Ovary (tissue), 9 donors: ENCODE results near the gene ADGRL1. TPM values are rescaled to one million over a fixed set of nuclear protein-coding genes. Genes with fewer than 3 reads are reported as not detected.
"Not testable (repeated sequence)": the region's sequence is repeated elsewhere in the genome, so short reads cannot be mapped to it uniquely, and the experiment has no call there.

Source experiments
- DNase-seq, 5 donors: peaks; one replicate each; pipeline ENCODE4 v3.0.0-alpha.2; 2019 to 2020
- H3K27ac ChIP-seq, 2 donors: fragments of 200-600 bp; one replicate each; pipeline versions ENCODE4 v1.5.1 to v1.8.0; 2019 to 2022
- H3K27me3 ChIP-seq: fragments of 200-600 bp; one replicate; pipeline ENCODE4 v1.8.0; 2022
- H3K36me3 ChIP-seq: fragments of 200-600 bp; sonication (generic); one replicate; pipeline ENCODE4 v1.5.1; 2019
- H3K4me1 ChIP-seq: one replicate; pipeline ENCODE4 v1.8.1; 2013; ENCODE audit warnings: mild to moderate bottlenecking, moderate library complexity; ENCODE audit not compliant: insufficient read depth
- H3K4me3 ChIP-seq: fragments of 200-600 bp; sonication (generic); one replicate; pipeline ENCODE4 v1.5.1; 2017
- H3K9me3 ChIP-seq, 2 donors: fragments of 200-600 bp in 1 of 2; sonication (generic) in 1 of 2; one replicate each; pipeline versions ENCODE4 v1.5.1 to v1.8.1; 2013 to 2019; ENCODE audit warnings: mild to moderate bottlenecking in 1 of 2, moderate library complexity in 1 of 2
- EP300 ChIP-seq: sonication (generic); formaldehyde crosslinking; IDR thresholded peaks from one replicate; pipeline ENCODE4 v1.6.1; 2017; ENCODE audit warnings: antibody characterized with exemption
- POLR2A ChIP-seq: fragments of 450-650 bp; IDR thresholded peaks from one replicate; pipeline ENCODE4 v1.6.1; 2017; ENCODE audit warnings: antibody characterized with exemption, mild to moderate bottlenecking, moderate library complexity
- WGBS, 3 donors: extraction: QIAGEN DNeasy Blood & Tissue Kit in 1 of 3; methylation state at CpG; one replicate each; pipeline versions ENCODE4 v1.1.5 to v1.1.7; 2013 to 2017; 5-methylcytosine and 5-hydroxymethylcytosine counted together
- intact Hi-C, 4 donors: fragments of 100-400 bp; cut with DNase I; formaldehyde crosslinking; loops; one replicate each; pipeline versions ENCODE4 v1.11.0 to v1.15.1; 2022 to 2023
- polyA plus RNA-seq, 2 donors: library from polyadenylated mRNA; stranded (reverse); fragments of 200-250 nt in 1 of 2; fragments of 350-450 nt in 1 of 2; fragmentation: Illumina TruSeq in 1 of 2; extraction: RNeasy Lipid Tissue Mini Kit (QIAGEN cat#74804) in 1 of 2; gene quantifications; one replicate each; pipeline ENCODE4 v1.2.3, GENCODE V29; 2013 to 2014
- total RNA-seq, 7 donors: library from RNA; depleted of rRNA in 2 of 7; stranded (reverse); fragments of >200 nt in 2 of 7; fragmentation: NEBNext Ultra II Directional in 3 of 7; extraction: Animal tissue kit (Norgen Biotek cat#: 25700) in 3 of 7; gene quantifications; one replicate each; pipeline versions ENCODE4 v1.1.0 to v1.2.4, GENCODE V29; 2016 to 2023
- TF ChIP-seq, protein P1 (sequence below), 3 donors: fragments of 450-650 bp in 2 of 3; fragments of 200-600 bp in 1 of 3; IDR thresholded peaks; one replicate each; pipeline versions ENCODE4 v1.5.1 to v1.8.0; 2016 to 2022; ENCODE audit warnings: antibody characterized with exemption in 3 of 3, mild to moderate bottlenecking in 1 of 3
- donor health status: DM: no; HTN: no; CAD: no; lungs with moderate emphysema.
- donor health status: DM: no; HTN: no; CAD: no.
- donor health status: Bipolar disorder and iron deficiency.
- donor health status: DM: yes; HTN: yes; CAD: no.
- donor health status: DM: no; HTN: no; CAD: no.
- donor health status: DM: yes; HTN: yes; CAD: no.

ADGRL1 gene
- total and polyA plus RNA-seq, 9 donors = 2.1 to 36.8 (median 12.1) TPM

DNA sequence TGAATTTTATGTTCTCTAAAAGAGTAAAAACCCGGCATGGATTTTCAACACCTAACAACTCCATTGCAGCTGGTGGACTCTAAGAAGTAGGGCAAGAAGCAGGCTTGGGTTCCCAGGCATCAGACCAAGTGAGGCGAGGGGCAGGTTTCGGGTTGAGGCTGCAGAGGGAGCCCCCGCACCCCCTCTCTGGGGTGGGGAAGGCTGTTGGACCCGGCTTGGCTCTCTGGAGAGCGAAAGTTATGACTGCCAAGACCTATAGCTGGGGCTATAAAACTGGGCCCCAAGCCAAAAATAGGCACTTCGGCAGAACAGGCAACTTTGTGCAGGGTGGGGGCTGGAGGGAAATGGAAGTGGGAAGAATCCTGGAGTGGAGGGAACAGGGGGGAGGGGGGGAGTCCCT lies 1.8 kb upstream of the ADGRL1 start:
- H3K27ac ChIP-seq, H3K36me3 ChIP-seq, H3K4me1 ChIP-seq, DNase-seq, intact Hi-C loops, H3K9me3 ChIP-seq, H3K27me3 ChIP-seq: not testable (repeated sequence)
- H3K4me3 ChIP-seq = peak overlapping the region; percentile 71
- 18 to 32% (median 28%) methylated on average over 7 of the region's 7 CpGs for WGBS, 3 donors

DNA sequence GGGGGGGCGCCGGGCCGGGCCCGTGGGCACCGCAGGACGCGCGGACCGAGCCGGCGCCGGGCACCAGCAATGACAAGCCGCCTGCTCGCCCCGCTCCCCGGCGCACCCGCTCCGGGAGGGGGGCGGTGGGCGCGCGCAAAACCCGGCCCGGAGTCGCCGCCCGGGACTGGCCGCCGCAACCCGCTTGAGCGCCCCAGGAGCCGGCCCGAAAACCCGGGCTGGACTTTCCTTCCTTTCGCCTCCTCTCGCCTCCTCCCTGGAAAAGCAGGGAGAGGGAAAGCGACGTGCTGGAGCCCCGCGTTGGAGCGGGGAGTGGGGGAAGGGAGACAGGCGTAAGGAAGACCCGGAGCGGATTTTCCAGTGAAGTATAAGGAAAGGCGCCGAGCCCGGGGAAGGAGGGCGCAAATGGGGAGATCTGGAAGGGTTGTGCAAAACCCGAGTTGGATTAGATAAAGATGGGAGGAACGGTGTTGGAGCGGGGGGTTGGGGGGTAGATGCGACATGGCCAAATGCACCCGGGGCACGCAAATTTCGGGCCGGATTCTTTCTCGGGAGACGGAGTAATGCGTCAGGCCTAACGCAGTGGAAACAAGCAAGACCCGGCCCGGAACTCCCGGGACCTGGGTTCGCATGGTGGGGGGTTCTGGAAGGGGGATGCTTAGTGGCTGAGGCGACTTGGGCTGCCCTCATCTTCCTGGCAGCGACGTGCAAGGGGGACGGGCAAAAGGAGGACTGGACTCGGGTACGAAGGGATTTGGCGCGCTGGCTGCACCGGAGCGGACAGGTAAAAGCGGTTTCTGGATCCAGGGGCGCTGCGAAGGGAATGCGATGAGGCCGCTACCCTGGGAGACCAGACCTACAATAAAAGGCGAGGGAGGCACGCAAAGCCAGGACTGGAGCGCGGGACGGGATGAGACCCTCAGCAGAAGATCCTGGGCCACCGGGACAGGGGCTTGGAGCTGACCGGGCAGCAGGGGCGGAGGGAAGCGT lies 1.1 kb upstream of the ADGRL1 start:
- H3K9me3 ChIP-seq, intact Hi-C loops, H3K36me3 ChIP-seq, H3K4me1 ChIP-seq, H3K27me3 ChIP-seq: not testable (repeated sequence)
- 0 to 1% (median 1%) methylated on average over 68 to 89 of the region's 89 CpGs for WGBS, 3 donors
- peak; percentile 87 to 94 (median 92) for DNase-seq
- peak; percentile 78 for TF ChIP-seq POLR2A
- TF ChIP-seq, protein P1, sequence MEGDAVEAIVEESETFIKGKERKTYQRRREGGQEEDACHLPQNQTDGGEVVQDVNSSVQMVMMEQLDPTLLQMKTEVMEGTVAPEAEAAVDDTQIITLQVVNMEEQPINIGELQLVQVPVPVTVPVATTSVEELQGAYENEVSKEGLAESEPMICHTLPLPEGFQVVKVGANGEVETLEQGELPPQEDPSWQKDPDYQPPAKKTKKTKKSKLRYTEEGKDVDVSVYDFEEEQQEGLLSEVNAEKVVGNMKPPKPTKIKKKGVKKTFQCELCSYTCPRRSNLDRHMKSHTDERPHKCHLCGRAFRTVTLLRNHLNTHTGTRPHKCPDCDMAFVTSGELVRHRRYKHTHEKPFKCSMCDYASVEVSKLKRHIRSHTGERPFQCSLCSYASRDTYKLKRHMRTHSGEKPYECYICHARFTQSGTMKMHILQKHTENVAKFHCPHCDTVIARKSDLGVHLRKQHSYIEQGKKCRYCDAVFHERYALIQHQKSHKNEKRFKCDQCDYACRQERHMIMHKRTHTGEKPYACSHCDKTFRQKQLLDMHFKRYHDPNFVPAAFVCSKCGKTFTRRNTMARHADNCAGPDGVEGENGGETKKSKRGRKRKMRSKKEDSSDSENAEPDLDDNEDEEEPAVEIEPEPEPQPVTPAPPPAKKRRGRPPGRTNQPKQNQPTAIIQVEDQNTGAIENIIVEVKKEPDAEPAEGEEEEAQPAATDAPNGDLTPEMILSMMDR (IDR thresholded peaks at IDR 0.05) = peak in 1 of 3 donors; percentile 27
- Histone ChIP-seq H3K4me3 (peak overlapping the region; percentile 71), H3K27ac (peak overlapping the region in 1 of 2 donors; percentile 20)

DNA sequence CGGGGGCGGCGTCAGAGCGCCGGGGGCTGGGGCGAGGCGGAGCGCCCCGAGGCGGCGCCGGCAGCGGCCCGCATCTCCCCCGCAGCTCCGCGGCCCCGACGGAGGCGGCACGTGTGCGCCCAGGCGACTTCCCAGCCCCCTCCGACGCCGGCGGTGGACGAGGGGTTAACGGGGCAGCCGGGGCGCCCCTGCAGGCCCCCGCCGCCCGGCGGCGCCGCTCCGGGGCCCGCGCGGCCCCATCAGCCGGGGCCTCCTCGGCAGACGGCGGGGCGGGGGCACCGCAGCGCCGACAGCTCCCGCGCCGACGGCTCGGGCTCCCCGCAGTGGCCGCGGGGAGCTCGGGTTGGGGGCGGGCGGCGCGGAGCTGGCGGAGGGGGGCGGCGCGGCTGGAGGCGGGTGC lies 339 bp upstream of the ADGRL1 start:
- H3K27ac ChIP-seq, intact Hi-C loops: not testable (repeated sequence)
- whole genome bisulfite sequencing, 3 donors = 0 to 2% (median 0%) methylated on average over 15 to 66 of the region's 67 CpGs

DNA sequence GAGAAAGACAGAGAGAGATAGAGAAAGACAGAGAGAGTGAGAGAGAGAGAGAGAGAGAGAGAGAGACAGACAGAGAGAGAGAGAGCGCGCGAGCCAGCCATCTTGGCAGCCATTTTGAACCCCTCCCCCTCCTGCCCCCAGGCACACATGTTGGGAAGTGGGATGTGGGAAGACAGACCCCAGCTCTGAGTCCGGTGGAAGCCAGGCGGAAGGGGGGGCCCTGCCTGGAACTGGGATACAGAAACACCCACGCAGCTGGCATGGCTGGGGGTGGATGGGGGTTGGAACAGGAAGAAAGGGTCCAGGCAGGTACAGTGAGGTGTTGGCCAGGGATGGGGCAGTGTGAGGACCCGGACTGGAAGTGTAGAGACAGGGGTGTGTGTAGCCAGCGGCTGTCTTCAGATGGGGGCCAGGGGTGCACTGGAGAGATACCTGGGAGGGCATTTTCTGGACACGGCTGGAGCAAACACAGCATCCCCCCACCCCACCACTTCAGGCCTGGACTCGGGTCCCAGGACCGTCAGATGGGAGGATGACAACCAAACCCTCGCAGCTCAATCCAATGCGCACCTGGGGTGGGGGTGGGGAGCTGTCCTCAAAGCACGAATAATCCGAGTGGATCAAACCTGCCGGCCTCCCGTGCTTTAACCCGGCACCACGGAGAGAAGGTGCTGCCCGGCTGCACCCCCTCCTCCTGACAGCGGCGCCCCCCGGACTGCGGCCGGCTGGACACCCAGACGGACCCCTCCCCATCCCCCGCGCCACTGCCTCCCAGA lies 1.1 kb downstream of the ADGRL1 start:
- H3K27me3 ChIP-seq, H3K4me1 ChIP-seq, intact Hi-C loops, H3K9me3 ChIP-seq, H3K36me3 ChIP-seq, H3K27ac ChIP-seq: not testable (repeated sequence)
- 6 to 14% (median 8%) methylated on average over 18 to 28 of the region's 28 CpGs for WGBS, 3 donors
- peak in 1 of 5 donors; percentile 36 for DNase-seq
- peak overlapping the region; percentile 71 for H3K4me3 ChIP-seq

More for the DNA sequence above, 339 bp upstream of the ADGRL1 start:
- not testable (repeated sequence) for H3K9me3 ChIP-seq, H3K27me3 ChIP-seq, H3K4me1 ChIP-seq, H3K36me3 ChIP-seq
- H3K4me3 ChIP-seq = peak overlapping the region; percentile 71
- peak in 1 of 5 donors; percentile 55 for DNase-seq

DNA sequence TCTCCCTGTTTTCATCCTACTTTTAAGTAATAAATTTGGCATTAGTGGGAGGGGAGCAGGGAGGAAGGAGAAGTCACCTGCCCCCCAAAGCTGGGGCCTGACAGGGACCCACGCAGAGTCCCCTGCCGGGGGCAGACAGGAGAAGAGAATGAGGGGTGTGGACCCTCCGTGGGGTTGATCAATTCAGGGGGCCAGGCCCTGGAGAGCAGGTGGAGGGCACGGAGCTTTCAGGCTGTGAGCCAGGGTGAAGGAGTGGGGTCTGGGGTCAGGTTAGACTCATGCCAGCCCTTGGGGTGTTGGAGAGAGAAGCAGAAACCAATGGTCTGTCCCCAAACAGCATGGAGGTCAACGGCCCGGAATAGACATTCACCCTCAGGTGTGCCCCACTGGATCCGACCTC lies 1.8 kb downstream of the ADGRL1 start:
- peak overlapping the region; percentile 71 for H3K4me3 ChIP-seq
- H3K4me1 ChIP-seq, DNase-seq, H3K27ac ChIP-seq, H3K27me3 ChIP-seq, intact Hi-C loops, H3K36me3 ChIP-seq, H3K9me3 ChIP-seq: not testable (repeated sequence)
- WGBS, 3 donors = 46 to 54% (median 54%) methylated on average over 7 of the region's 7 CpGs

DNA sequence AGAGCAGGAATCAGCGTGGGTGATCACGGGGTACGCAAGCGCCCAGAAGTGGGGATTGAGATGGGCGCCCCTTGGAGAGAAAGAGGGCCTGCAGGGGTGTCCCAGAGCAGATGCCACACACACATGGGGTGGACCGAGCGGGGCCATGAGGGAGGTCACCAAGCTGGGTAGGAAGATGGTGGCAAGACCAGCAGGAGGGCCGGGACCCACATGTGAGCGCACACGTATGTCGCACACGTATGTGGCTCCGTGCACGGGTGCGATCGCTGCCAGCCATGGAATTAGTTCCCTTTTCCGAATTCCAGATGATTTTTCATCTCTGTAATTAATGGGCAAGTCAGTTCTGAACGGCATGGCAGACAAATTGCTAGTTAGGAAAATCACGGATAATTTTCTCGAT lies 2.2 kb downstream of the ADGRL1 start:
- intact Hi-C loops, H3K4me1 ChIP-seq, H3K27me3 ChIP-seq, H3K9me3 ChIP-seq, H3K27ac ChIP-seq, H3K4me3 ChIP-seq, H3K36me3 ChIP-seq, DNase-seq: not testable (repeated sequence)
- 78 to 84% (median 83%) methylated on average over 20 of the region's 20 CpGs for WGBS, 3 donors

DNA sequence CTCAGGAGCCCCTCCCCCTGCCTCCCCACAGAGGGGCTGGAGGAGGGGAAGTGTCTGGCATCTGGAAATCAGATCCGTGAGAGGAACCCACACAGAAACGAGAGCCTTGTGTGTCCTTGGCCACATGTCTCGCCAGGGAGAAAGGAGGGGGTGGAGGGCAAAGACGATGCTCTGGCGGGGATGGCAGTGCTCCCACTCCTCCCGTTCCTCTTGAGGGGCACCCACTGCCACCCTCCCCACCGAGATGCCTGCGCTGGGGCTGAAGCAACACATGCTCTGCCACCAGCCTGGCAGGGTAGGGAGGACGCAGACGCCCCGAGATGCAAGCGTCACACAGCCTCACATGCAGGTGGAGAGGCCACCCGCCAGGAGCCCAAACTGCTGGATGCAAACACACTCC lies 2.8 kb downstream of the ADGRL1 start:
- WGBS, 3 donors = 53 to 66% (median 61%) methylated on average over 10 to 13 of the region's 13 CpGs
- no peak for TF ChIP-seq POLR2A
- TF ChIP-seq, protein P1 (IDR thresholded peaks at IDR 0.05) = no peak
- no peak for TF ChIP-seq EP300
- intact Hi-C loops = no loop called here
- Histone ChIP-seq H3K4me1 (peaks cover 4% of the 10 kb centered on the region), H3K9me3 (no peaks in the 10 kb centered on the region), H3K27me3 (no peaks in the 10 kb centered on the region), H3K36me3 (no peaks in the 10 kb centered on the region), H3K4me3 (no peak overlapping the region), H3K27ac (no peak overlapping the region)
- DNase-seq = no peak

DNA sequence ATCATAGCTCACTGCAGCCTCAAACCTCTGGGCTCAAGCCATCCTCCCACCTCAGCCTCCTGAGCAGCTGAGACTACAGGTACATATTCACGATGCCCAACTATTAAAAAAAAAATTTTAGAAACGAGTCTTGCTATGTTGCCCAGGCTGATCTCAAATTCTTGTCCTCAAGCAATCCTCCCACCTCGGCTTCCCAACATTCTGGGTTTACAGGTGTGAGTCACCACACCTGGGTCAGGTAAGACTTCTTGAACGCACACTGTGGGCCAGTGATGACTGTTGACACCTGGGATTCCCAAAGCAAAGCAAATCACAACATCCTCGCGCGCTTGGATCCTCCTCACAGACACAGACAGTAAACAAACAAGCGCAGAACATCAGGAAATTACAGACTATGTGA lies 4.5 kb downstream of the ADGRL1 start:
- 67 to 78% (median 75%) methylated on average over 8 of the region's 8 CpGs for WGBS, 3 donors
- intact Hi-C loops, DNase-seq, H3K27me3 ChIP-seq, H3K4me3 ChIP-seq, H3K27ac ChIP-seq, H3K9me3 ChIP-seq, H3K4me1 ChIP-seq, H3K36me3 ChIP-seq: not testable (repeated sequence)
